Loucy (cell line): Measurements from ENCODE around the gene PCLO.
"Not testable (repeated sequence)": the region's sequence is repeated elsewhere in the genome, so short reads cannot be mapped to it uniquely, and the experiment has no call there.

Source experiments
- H2AFZ ChIP-seq: fragments of 200-600 bp; sonication (generic); 2 replicates; pipeline ENCODE4 v1.6.0; 2016; ENCODE audit warnings: antibody characterized with exemption, mild to moderate bottlenecking, low read length, moderate library complexity
- H3F3A ChIP-seq: fragments of 200-600 bp; 2 replicates; pipeline ENCODE4 v1.6.0; 2016; ENCODE audit warnings: antibody characterized with exemption, low read depth, mild to moderate bottlenecking
- H3K27me3 ChIP-seq: fragments of 200-600 bp; sonication (generic); 2 replicates; pipeline ENCODE4 v1.6.1; 2014; ENCODE audit warnings: low read length, mild to moderate bottlenecking; ENCODE audit not compliant: insufficient read depth, poor library complexity, severe bottlenecking
- H3K36me3 ChIP-seq: fragments of 200-600 bp; sonication (generic); 2 replicates; pipeline ENCODE4 v1.6.1; 2016; ENCODE audit warnings: low read length; ENCODE audit not compliant: insufficient read depth
- H3K4me1 ChIP-seq: fragments of 200-600 bp; sonication (generic); 2 replicates; pipeline ENCODE4 v1.5.1; 2014; ENCODE audit warnings: low read length, mild to moderate bottlenecking; ENCODE audit not compliant: insufficient read depth, poor library complexity, severe bottlenecking
- H3K4me2 ChIP-seq: fragments of 200-600 bp; sonication (generic); 2 replicates; pipeline ENCODE4 v1.6.0; 2014; ENCODE audit warnings: antibody characterized with exemption, low read length, low read depth, mild to moderate bottlenecking; ENCODE audit not compliant: poor library complexity, severe bottlenecking
- H3K4me3 ChIP-seq: fragments of 200-600 bp; sonication (generic); 2 replicates; pipeline ENCODE4 v1.5.1; 2014; ENCODE audit warnings: low read length, mild to moderate bottlenecking, mixed read lengths; ENCODE audit not compliant: poor library complexity, severe bottlenecking
- H3K79me2 ChIP-seq: fragments of 200-600 bp; sonication (generic); 2 replicates; pipeline ENCODE4 v1.6.1; 2014; ENCODE audit warnings: low read length; ENCODE audit not compliant: insufficient read depth
- H3K9ac ChIP-seq: fragments of 200-600 bp; sonication (generic); 2 replicates; pipeline ENCODE4 v1.6.0; 2014; ENCODE audit warnings: mild to moderate bottlenecking, low read depth, low read length, moderate library complexity; ENCODE audit not compliant: poor library complexity, severe bottlenecking
- H3K9me2 ChIP-seq: fragments of 200-600 bp; sonication (generic); replicated peaks from 2 replicates; pipeline ENCODE4 v1.6.1; 2016; ENCODE audit warnings: low read depth, low read length, mixed read lengths
- H3K9me3 ChIP-seq: fragments of 200-600 bp; sonication (generic); 2 replicates; pipeline ENCODE4 v1.6.1; 2014; ENCODE audit warnings: mild to moderate bottlenecking, antibody characterized with exemption, low read length, low read depth; ENCODE audit not compliant: insufficient read depth
- H4K20me1 ChIP-seq: fragments of 200-600 bp; sonication (generic); 2 replicates; pipeline ENCODE4 v1.6.0; 2014; ENCODE audit warnings: antibody characterized with exemption, low read length, mild to moderate bottlenecking; ENCODE audit not compliant: insufficient read depth, poor library complexity, severe bottlenecking
- CTCF ChIP-seq: fragments of 200-600 bp; sonication (generic); conservative IDR thresholded peaks from 2 replicates; pipeline ENCODE4 v1.5.1; 2014; ENCODE audit warnings: mild to moderate bottlenecking, antibody characterized with exemption, low read length
- EZH2phosphoT487 ChIP-seq: fragments of 200-600 bp; IDR thresholded peaks from 2 replicates; pipeline ENCODE4 v1.6.1; 2018; ENCODE audit warnings: antibody characterized with exemption, mild to moderate bottlenecking, moderate library complexity, borderline replicate concordance

Gene PCLO

GRCh38 chr7:82713506-82713905 is 449.2 kb downstream of the PCLO start:
- Histone ChIP-seq H3K4me1 (no peaks in the 10 kb centered on the region), H3K79me2 (no peaks in the 10 kb centered on the region), H3K9ac (no peak overlapping the region), H3K4me2 (no peak overlapping the region), H3K4me3 (no peak overlapping the region), H3K36me3 (no peaks in the 10 kb centered on the region), H3K9me3 (no peaks in the 10 kb centered on the region), H4K20me1 (no peaks in the 10 kb centered on the region), H3K27me3 (no peaks in the 10 kb centered on the region), H3K9me2 (no peaks in the 10 kb centered on the region), H2AFZ (no peak overlapping the region), H3F3A (no peaks in the 10 kb centered on the region)
- no peak for TF ChIP-seq EZH2phosphoT487

GRCh38 chr7:82706344-82706743 is 456.3 kb downstream of the PCLO start:
- not testable (repeated sequence) for H3K36me3 ChIP-seq, H4K20me1 ChIP-seq, H3K79me2 ChIP-seq, H3K27me3 ChIP-seq, H3K4me3 ChIP-seq, H2AFZ ChIP-seq, H3K9me2 ChIP-seq, H3F3A ChIP-seq, H3K9me3 ChIP-seq, H3K4me1 ChIP-seq, H3K9ac ChIP-seq
- peak overlapping the region; percentile 26 for H3K4me2 ChIP-seq

- Histone ChIP-seq H3K79me2 (no peaks in the 10 kb centered on the region), H4K20me1 (no peaks in the 10 kb centered on the region), H3K4me2 (peak overlapping the region; percentile 26), H3K4me3 (no peak overlapping the region), H3F3A (no peaks in the 10 kb centered on the region), H3K36me3 (no peaks in the 10 kb centered on the region), H3K9ac (no peak overlapping the region), H3K4me1 (peaks cover 3% of the 10 kb centered on the region), H3K27me3 (no peaks in the 10 kb centered on the region), H3K9me3 (no peaks in the 10 kb centered on the region), H2AFZ (peak overlapping the region; percentile 18; the same call in 1 of the 2 replicates), H3K9me2 (no peaks in the 10 kb centered on the region)
- TF ChIP-seq EZH2phosphoT487 (no peak), CTCF (no peak)
Observed at GRCh38 chr7:82705517-82706260, 457.0 kb downstream of the PCLO start.

DNA sequence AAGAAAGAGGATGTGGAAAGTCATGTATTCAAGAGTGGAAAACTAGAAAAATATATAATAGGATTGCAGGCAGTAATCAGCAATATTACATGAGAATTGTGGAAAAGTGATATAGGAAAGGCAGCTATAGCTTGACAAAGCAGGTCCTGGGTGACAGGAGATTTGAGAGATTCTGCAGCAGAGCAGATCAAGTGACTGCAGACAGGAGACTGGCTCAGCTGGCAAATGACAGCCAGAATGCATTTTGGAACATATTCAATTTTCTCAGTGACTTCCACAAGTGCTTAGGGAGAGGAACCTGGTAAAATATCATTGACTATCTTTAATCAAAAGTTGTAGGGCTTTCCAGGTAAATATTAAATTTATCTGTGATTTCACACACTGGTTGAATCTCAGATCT is 458.6 kb downstream of the PCLO start:
- TF ChIP-seq CTCF (no peak), EZH2phosphoT487 (no peak)
- H4K20me1 ChIP-seq, result no peaks in the 10 kb centered on the region
- H3K9me2 ChIP-seq, result no peaks in the 10 kb centered on the region
- H3F3A ChIP-seq, result no peaks in the 10 kb centered on the region
- H2AFZ ChIP-seq, result no peak overlapping the region
- peaks cover 3% of the 10 kb centered on the region for H3K4me1 ChIP-seq
- H3K79me2 ChIP-seq, result no peaks in the 10 kb centered on the region
- no peaks in the 10 kb centered on the region for H3K36me3 ChIP-seq
- H3K27me3 ChIP-seq, result no peaks in the 10 kb centered on the region
- H3K9me3 ChIP-seq, result no peaks in the 10 kb centered on the region
- H3K4me2 ChIP-seq, result no peak overlapping the region
- no peak overlapping the region for H3K4me3 ChIP-seq
- H3K9ac ChIP-seq, result no peak overlapping the region
